ENCODE results near the gene FBXL19.

Gene FBXL19

DNA sequence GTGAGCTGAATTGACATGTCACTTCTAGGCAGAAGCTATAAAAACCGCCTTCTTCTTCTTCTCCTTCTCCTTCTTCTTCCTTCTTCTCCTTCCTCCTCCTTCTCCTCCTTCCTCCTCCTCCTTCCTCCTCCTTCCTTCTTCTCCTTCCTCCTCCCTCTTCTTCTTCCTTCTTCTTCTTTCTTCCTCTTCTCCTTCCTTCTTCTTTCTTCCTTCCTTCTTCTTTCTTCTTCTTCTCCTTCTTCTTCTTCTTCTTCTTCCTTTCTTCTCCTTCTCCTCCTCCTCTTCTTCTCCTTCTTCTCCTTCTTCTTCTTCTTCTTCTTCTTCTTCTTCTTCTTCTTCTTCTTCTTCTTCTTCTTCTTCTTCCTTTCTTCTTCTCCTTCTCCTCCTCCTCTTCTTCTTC lies 4.8 kb upstream of the FBXL19 start:
- no peak for TF ChIP-seq EZH2phosphoT487 (conservative IDR thresholded peaks at IDR 0.05; ENCODE audit: low read length)
- TF ChIP-seq, protein P1, sequence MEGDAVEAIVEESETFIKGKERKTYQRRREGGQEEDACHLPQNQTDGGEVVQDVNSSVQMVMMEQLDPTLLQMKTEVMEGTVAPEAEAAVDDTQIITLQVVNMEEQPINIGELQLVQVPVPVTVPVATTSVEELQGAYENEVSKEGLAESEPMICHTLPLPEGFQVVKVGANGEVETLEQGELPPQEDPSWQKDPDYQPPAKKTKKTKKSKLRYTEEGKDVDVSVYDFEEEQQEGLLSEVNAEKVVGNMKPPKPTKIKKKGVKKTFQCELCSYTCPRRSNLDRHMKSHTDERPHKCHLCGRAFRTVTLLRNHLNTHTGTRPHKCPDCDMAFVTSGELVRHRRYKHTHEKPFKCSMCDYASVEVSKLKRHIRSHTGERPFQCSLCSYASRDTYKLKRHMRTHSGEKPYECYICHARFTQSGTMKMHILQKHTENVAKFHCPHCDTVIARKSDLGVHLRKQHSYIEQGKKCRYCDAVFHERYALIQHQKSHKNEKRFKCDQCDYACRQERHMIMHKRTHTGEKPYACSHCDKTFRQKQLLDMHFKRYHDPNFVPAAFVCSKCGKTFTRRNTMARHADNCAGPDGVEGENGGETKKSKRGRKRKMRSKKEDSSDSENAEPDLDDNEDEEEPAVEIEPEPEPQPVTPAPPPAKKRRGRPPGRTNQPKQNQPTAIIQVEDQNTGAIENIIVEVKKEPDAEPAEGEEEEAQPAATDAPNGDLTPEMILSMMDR (IDR thresholded peaks at IDR 0.05; ENCODE audit: insufficient read depth, low read length, poor library complexity, severe bottlenecking): no peak
- no peaks in the 10 kb centered on the region for H4K20me1 ChIP-seq (ENCODE audit: low read depth, low read length)

DNA sequence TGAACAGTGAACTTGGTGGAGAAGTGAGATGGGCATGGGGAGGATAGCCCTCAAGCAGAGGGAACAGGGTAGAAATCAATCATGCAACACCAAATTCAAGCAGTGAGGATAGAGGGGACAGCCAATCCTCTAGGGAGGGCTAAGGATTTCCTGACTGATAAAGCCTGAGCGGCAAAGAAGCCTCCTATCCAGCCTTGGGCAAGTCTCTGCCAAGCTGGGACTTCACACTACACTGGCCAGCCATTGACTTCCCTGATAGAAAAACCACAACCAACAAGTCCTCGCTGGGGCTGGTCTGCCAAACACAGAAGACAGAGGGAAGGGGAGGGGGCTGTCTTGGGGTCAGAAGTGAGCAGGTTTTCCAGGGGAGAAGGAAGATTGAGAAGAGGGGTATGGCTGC lies 2.5 kb upstream of the FBXL19 start:
- Histone ChIP-seq H3K9me2 (replicated peaks; ENCODE audit: insufficient read depth, low read length) (no peaks in the 10 kb centered on the region), H3K27ac (ENCODE audit: low read depth, low read length) (no peak overlapping the region), H3K9ac (ENCODE audit: low read length) (no peak overlapping the region), H4K20me1 (ENCODE audit: low read depth, low read length) (no peaks in the 10 kb centered on the region), H3K27me3 (ENCODE audit: low read length) (no peaks in the 10 kb centered on the region), H3K4me2 (ENCODE audit: low read depth, low read length, poor library complexity, severe bottlenecking) (no peak overlapping the region), H3K4me3 (ENCODE audit: insufficient read depth, low read length, poor library complexity, severe bottlenecking) (no peak overlapping the region), H2AFZ (ENCODE audit: low read depth, low read length, severe bottlenecking) (no peak overlapping the region), H3K9me3 (ENCODE audit: insufficient read depth, low read length) (no peaks in the 10 kb centered on the region), H3K79me2 (ENCODE audit: insufficient read depth, low read length) (no peaks in the 10 kb centered on the region), H3K36me3 (ENCODE audit: low read length) (no peaks in the 10 kb centered on the region), H3F3A (ENCODE audit: insufficient read depth) (no peaks in the 10 kb centered on the region)
- TF ChIP-seq EZH2phosphoT487 (conservative IDR thresholded peaks at IDR 0.05; ENCODE audit: low read length): no peak
- TF ChIP-seq, protein P1 (IDR thresholded peaks at IDR 0.05; ENCODE audit: insufficient read depth, low read length, poor library complexity, severe bottlenecking): no peak

More for the DNA sequence above, 4.8 kb upstream of the FBXL19 start:
- H3K9me2 ChIP-seq (replicated peaks; ENCODE audit: insufficient read depth, low read length): no peaks in the 10 kb centered on the region
- no peaks in the 10 kb centered on the region for H3K9me3 ChIP-seq (ENCODE audit: insufficient read depth, low read length)
- H3K4me2 ChIP-seq (ENCODE audit: low read depth, low read length, poor library complexity, severe bottlenecking): no peak overlapping the region
- no peak overlapping the region for H2AFZ ChIP-seq (ENCODE audit: low read depth, low read length, severe bottlenecking)
- no peaks in the 10 kb centered on the region for H3K27me3 ChIP-seq (ENCODE audit: low read length)
- H3K27ac ChIP-seq (ENCODE audit: low read depth, low read length): no peak overlapping the region
- H3F3A ChIP-seq (ENCODE audit: insufficient read depth): no peaks in the 10 kb centered on the region
- no peak overlapping the region for H3K9ac ChIP-seq (ENCODE audit: low read length)
- no peaks in the 10 kb centered on the region for H3K79me2 ChIP-seq (ENCODE audit: insufficient read depth, low read length)
- H3K36me3 ChIP-seq (ENCODE audit: low read length): no peaks in the 10 kb centered on the region
- no peak overlapping the region for H3K4me3 ChIP-seq (ENCODE audit: insufficient read depth, low read length, poor library complexity, severe bottlenecking)

DNA sequence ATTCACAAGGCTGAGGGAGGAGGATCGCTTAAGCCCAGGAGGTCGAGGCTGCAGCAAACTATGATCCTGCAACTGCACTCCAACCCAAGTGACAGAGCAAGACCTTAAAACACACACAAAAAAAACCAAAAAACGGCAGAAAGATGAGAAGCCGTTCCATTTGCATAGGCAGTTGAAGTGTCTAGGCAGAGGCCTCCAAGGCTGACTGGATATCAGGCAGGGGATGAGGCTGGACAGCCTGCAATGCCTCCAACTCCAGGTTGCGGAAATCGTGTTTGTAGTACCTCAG lies 2.0 kb upstream of the FBXL19 start:
- Histone ChIP-seq H3K27ac (ENCODE audit: low read depth, low read length) (no peak overlapping the region), H3K79me2 (ENCODE audit: insufficient read depth, low read length) (no peaks in the 10 kb centered on the region), H3K36me3 (ENCODE audit: low read length) (no peaks in the 10 kb centered on the region), H3K27me3 (ENCODE audit: low read length) (no peaks in the 10 kb centered on the region), H3K9me2 (replicated peaks; ENCODE audit: insufficient read depth, low read length) (no peaks in the 10 kb centered on the region), H3K9ac (ENCODE audit: low read length) (peak overlapping the region; percentile 47; the same call in 1 of the 2 replicates), H3F3A (ENCODE audit: insufficient read depth) (0 out of 2 replicates have a peak, but pooled peaks cover 3% of the 10 kb centered on the region), H3K4me2 (ENCODE audit: low read depth, low read length, poor library complexity, severe bottlenecking) (peak overlapping the region; percentile 77), H2AFZ (ENCODE audit: low read depth, low read length, severe bottlenecking) (no peak overlapping the region), H3K9me3 (ENCODE audit: insufficient read depth, low read length) (no peaks in the 10 kb centered on the region), H4K20me1 (ENCODE audit: low read depth, low read length) (no peaks in the 10 kb centered on the region), H3K4me3 (ENCODE audit: insufficient read depth, low read length, poor library complexity, severe bottlenecking) (no peak overlapping the region)
- TF ChIP-seq EZH2phosphoT487 (conservative IDR thresholded peaks at IDR 0.05; ENCODE audit: low read length): no peak
- TF ChIP-seq, protein P1 (IDR thresholded peaks at IDR 0.05; ENCODE audit: insufficient read depth, low read length, poor library complexity, severe bottlenecking): no peak

All from SU-DHL-6 (cell line).